Measurements from ENCODE around the gene CCDC89. TPM values are rescaled to one million over a fixed set of nuclear protein-coding genes. Genes with fewer than 3 reads are reported as not detected.

CCDC89 gene
- total and polyA plus RNA-seq, 2 of the 13 experiments (the other 11 are each of a cell fraction or from before 2014, with no cell fraction given) = 0.13 to 0.38 TPM

- TF ChIP-seq HIC2 (CRISPR knock-in tag; IDR thresholded peaks at IDR 0.05; ENCODE audit: low read depth) = 0 out of 2 replicates have a peak, but pooled peaks have one; percentile 43
- TF ChIP-seq NRL (CRISPR knock-in tag; IDR thresholded peaks at IDR 0.05; ENCODE audit: borderline replicate concordance) = peak; percentile 85
- peak; percentile 69; the same call in 1 of the 2 replicates for TF ChIP-seq MXD4 (CRISPR knock-in tag; IDR thresholded peaks at IDR 0.05)
- TF ChIP-seq ZKSCAN5 (CRISPR knock-in tag; IDR thresholded peaks at IDR 0.05) = 0 out of 2 replicates have a peak, but pooled peaks have one; percentile 17
- no peak for TF ChIP-seq JUNB (CRISPR knock-in tag; IDR thresholded peaks at IDR 0.05; ENCODE audit: borderline replicate concordance)
- TF ChIP-seq DR1 (CRISPR knock-in tag; IDR thresholded peaks at IDR 0.05) = peak; percentile 35; the same call in 1 of the 2 replicates
- peak; percentile 43; the same call in 1 of the 2 replicates for TF ChIP-seq FOXO1 (CRISPR knock-in tag; IDR thresholded peaks at IDR 0.05)
- TF ChIP-seq GLI4 (CRISPR knock-in tag; IDR thresholded peaks at IDR 0.05; ENCODE audit: borderline replicate concordance) = no peak
- TF ChIP-seq, protein P1, sequence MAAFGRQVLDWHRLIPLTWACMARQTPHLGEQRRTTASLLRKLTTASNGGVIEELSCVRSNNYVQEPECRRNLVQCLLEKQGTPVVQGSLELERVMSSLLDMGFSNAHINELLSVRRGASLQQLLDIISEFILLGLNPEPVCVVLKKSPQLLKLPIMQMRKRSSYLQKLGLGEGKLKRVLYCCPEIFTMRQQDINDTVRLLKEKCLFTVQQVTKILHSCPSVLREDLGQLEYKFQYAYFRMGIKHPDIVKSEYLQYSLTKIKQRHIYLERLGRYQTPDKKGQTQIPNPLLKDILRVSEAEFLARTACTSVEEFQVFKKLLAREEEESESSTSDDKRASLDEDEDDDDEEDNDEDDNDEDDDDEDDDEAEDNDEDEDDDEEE (CRISPR knock-in tag; IDR thresholded peaks at IDR 0.05) = 0 out of 2 replicates have a peak, but pooled peaks have one; percentile 44
- TF ChIP-seq YY1 (IDR thresholded peaks at IDR 0.05; ENCODE audit: insufficient read depth, insufficient replicate concordance, low read depth, low read length) = peak; percentile 98
- TF ChIP-seq NFIB (CRISPR knock-in tag; IDR thresholded peaks at IDR 0.05; ENCODE audit: borderline replicate concordance) = no peak
- 0 out of 2 replicates have a peak, but pooled peaks have one; percentile 30 for TF ChIP-seq ZBTB3 (CRISPR knock-in tag; IDR thresholded peaks at IDR 0.05; ENCODE audit: borderline replicate concordance, low read depth)
- no peak for TF ChIP-seq ZNF850 (CRISPR knock-in tag; conservative IDR thresholded peaks at IDR 0.05)
- TF ChIP-seq ONECUT2 (CRISPR knock-in tag; IDR thresholded peaks at IDR 0.05) = peak; percentile 5; the same call in 1 of the 2 replicates
- 0 out of 2 replicates have a peak, but pooled peaks have one; percentile 50 for TF ChIP-seq ZBTB20 (CRISPR knock-in tag; IDR thresholded peaks at IDR 0.05; ENCODE audit: borderline replicate concordance, low read depth)
- TF ChIP-seq CHD4 (IDR thresholded peaks at IDR 0.05; ENCODE audit: borderline replicate concordance, low read length) = no peak
- peak; percentile 87 for TF ChIP-seq KMT2A (CRISPR knock-in tag; IDR thresholded peaks at IDR 0.05)
- TF ChIP-seq NKX3-1 (CRISPR knock-in tag; IDR thresholded peaks at IDR 0.05) = no peak
- peak; percentile 66 for TF ChIP-seq AGO2 (optimal IDR thresholded peaks at IDR 0.05; ENCODE audit: low read depth, low read length)
- TF ChIP-seq PHF8 (CRISPR knock-in tag; IDR thresholded peaks at IDR 0.05) = peak; percentile 85
- TF ChIP-seq NFYB (CRISPR knock-in tag; IDR thresholded peaks at IDR 0.05) = peak; percentile 86
- TF ChIP-seq, protein P2, sequence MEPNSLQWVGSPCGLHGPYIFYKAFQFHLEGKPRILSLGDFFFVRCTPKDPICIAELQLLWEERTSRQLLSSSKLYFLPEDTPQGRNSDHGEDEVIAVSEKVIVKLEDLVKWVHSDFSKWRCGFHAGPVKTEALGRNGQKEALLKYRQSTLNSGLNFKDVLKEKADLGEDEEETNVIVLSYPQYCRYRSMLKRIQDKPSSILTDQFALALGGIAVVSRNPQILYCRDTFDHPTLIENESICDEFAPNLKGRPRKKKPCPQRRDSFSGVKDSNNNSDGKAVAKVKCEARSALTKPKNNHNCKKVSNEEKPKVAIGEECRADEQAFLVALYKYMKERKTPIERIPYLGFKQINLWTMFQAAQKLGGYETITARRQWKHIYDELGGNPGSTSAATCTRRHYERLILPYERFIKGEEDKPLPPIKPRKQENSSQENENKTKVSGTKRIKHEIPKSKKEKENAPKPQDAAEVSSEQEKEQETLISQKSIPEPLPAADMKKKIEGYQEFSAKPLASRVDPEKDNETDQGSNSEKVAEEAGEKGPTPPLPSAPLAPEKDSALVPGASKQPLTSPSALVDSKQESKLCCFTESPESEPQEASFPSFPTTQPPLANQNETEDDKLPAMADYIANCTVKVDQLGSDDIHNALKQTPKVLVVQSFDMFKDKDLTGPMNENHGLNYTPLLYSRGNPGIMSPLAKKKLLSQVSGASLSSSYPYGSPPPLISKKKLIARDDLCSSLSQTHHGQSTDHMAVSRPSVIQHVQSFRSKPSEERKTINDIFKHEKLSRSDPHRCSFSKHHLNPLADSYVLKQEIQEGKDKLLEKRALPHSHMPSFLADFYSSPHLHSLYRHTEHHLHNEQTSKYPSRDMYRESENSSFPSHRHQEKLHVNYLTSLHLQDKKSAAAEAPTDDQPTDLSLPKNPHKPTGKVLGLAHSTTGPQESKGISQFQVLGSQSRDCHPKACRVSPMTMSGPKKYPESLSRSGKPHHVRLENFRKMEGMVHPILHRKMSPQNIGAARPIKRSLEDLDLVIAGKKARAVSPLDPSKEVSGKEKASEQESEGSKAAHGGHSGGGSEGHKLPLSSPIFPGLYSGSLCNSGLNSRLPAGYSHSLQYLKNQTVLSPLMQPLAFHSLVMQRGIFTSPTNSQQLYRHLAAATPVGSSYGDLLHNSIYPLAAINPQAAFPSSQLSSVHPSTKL (CRISPR knock-in tag; IDR thresholded peaks at IDR 0.05) = peak; percentile 49; the same call in 1 of the 2 replicates
Measured at GRCh38 chr11:85647604-85648299, 38.2 kb downstream of the CCDC89 start, which contains the start of gene TMEM126A (continued).

Measured in HepG2 (cell line).